ENCODE measurements around the gene POU4F1. TPM values are rescaled to one million over a fixed set of nuclear protein-coding genes. Genes with fewer than 3 reads are reported as not detected.

POU4F1 gene
- total and polyA plus RNA-seq, 2 experiments from 2014 or later: not detected

DNA sequence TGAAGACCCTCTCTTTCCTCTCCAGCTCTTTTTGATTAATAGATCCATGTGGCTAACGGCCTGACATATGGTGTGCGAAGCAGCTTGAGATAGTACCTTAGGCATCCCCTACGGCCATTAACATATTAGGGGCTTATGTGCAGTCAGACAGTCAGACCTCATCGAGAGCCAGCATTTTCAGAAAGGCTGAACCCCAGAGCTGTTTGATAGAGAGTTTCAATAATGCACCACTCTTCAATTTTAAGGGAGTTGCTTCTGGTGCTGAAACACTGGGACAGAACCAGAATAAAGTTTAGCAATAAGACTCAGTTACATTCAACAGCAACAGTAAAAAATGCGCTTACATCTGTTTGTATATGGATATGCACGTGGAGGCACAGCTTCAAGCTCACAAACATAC is 10.8 kb downstream of the POU4F1 start:
- in situ Hi-C loops (cut with MboI): no loop called here
- Histone ChIP-seq H2AFZ (no peak overlapping the region), H3F3A (ENCODE audit: insufficient read depth) (no peaks in the 10 kb centered on the region), H3K36me3 (ENCODE audit: low read depth) (no peaks in the 10 kb centered on the region), H3K9ac (no peak overlapping the region), H3K27me3 (replicated peaks; ENCODE audit: insufficient read depth) (peaks cover 89% of the 10 kb centered on the region), H3K4me3 (no peak overlapping the region), H3K4me1 (ENCODE audit: insufficient read depth) (no peaks in the 10 kb centered on the region), H3K9me2 (ENCODE audit: insufficient read depth) (no peaks in the 10 kb centered on the region), H3K79me2 (ENCODE audit: insufficient read depth) (no peaks in the 10 kb centered on the region), H3K9me3 (ENCODE audit: low read depth) (no peaks in the 10 kb centered on the region), H3K4me2 (ENCODE audit: unreplicated experiment) (no peak overlapping the region), H3K27ac (no peak overlapping the region), H4K20me1 (ENCODE audit: insufficient read depth) (no peaks in the 10 kb centered on the region)
- TF ChIP-seq EZH2phosphoT487 (IDR thresholded peaks at IDR 0.05; ENCODE audit: insufficient read depth, low read depth) (no peak), EZH2 (IDR thresholded peaks at IDR 0.05; ENCODE audit: insufficient read depth, poor library complexity, severe bottlenecking) (no peak)
- no peak for DNase-seq
- 13 to 17% methylated on average over 6 of the region's 6 CpGs for WGBS, 2 experiments (ENCODE audit: low coverage in 1 of 2, low lambda C conversion rate in 2 of 2, missing lambda C conversion rate in 2 of 2)

GRCh38 chr13:78589206-78589605 is 14.1 kb downstream of the POU4F1 start:
- Histone ChIP-seq H3K36me3 (ENCODE audit: low read depth) (no peaks in the 10 kb centered on the region), H3K27me3 (replicated peaks; ENCODE audit: insufficient read depth) (peaks cover 79% of the 10 kb centered on the region), H3K27ac (no peak overlapping the region), H2AFZ (no peak overlapping the region), H4K20me1 (ENCODE audit: insufficient read depth) (no peaks in the 10 kb centered on the region), H3K79me2 (ENCODE audit: insufficient read depth) (no peaks in the 10 kb centered on the region), H3K9me2 (ENCODE audit: insufficient read depth) (no peaks in the 10 kb centered on the region), H3K4me3 (no peak overlapping the region), H3K9ac (no peak overlapping the region), H3K4me1 (ENCODE audit: insufficient read depth) (no peaks in the 10 kb centered on the region), H3K4me2 (ENCODE audit: unreplicated experiment) (no peak overlapping the region), H3K9me3 (ENCODE audit: low read depth) (no peaks in the 10 kb centered on the region), H3F3A (ENCODE audit: insufficient read depth) (no peaks in the 10 kb centered on the region)
- no peak for TF ChIP-seq EZH2phosphoT487 (IDR thresholded peaks at IDR 0.05; ENCODE audit: insufficient read depth, low read depth)
- no peak for TF ChIP-seq EZH2 (IDR thresholded peaks at IDR 0.05; ENCODE audit: insufficient read depth, poor library complexity, severe bottlenecking)
- DNase-seq: peak; percentile 49
- in situ Hi-C loops (cut with MboI): no loop called here
- 3 to 6% methylated on average over 7 of the region's 7 CpGs for WGBS, 2 experiments (ENCODE audit: low coverage in 1 of 2, low lambda C conversion rate in 2 of 2, missing lambda C conversion rate in 2 of 2)

GRCh38 chr13:78587395-78587794 is 16.0 kb downstream of the POU4F1 start:
- H3F3A ChIP-seq (ENCODE audit: insufficient read depth): no peaks in the 10 kb centered on the region
- no peak overlapping the region for H3K4me2 ChIP-seq (ENCODE audit: unreplicated experiment)
- H3K9me3 ChIP-seq (ENCODE audit: low read depth): no peaks in the 10 kb centered on the region
- H2AFZ ChIP-seq: no peak overlapping the region
- no peaks in the 10 kb centered on the region for H3K36me3 ChIP-seq (ENCODE audit: low read depth)
- no peak overlapping the region for H3K4me3 ChIP-seq
- no peak overlapping the region for H3K9ac ChIP-seq
- H3K27ac ChIP-seq: no peak overlapping the region
- no peaks in the 10 kb centered on the region for H4K20me1 ChIP-seq (ENCODE audit: insufficient read depth)
- H3K27me3 ChIP-seq (replicated peaks; ENCODE audit: insufficient read depth): peaks cover 69% of the 10 kb centered on the region
- 21 to 25% methylated on average over 18 of the region's 18 CpGs for WGBS, 2 experiments (ENCODE audit: low coverage in 1 of 2, low lambda C conversion rate in 2 of 2, missing lambda C conversion rate in 2 of 2)
- no peaks in the 10 kb centered on the region for H3K79me2 ChIP-seq (ENCODE audit: insufficient read depth)
- in situ Hi-C loops (cut with MboI): no loop called here
- no peak for DNase-seq
- no peaks in the 10 kb centered on the region for H3K4me1 ChIP-seq (ENCODE audit: insufficient read depth)
- TF ChIP-seq EZH2 (IDR thresholded peaks at IDR 0.05; ENCODE audit: insufficient read depth, poor library complexity, severe bottlenecking): no peak
- no peak for TF ChIP-seq EZH2phosphoT487 (IDR thresholded peaks at IDR 0.05; ENCODE audit: insufficient read depth, low read depth)
- H3K9me2 ChIP-seq (ENCODE audit: insufficient read depth): no peaks in the 10 kb centered on the region

GRCh38 chr13:78586706-78587105 is 16.6 kb downstream of the POU4F1 start:
- Histone ChIP-seq H3F3A (ENCODE audit: insufficient read depth) (no peaks in the 10 kb centered on the region), H2AFZ (no peak overlapping the region), H3K9ac (no peak overlapping the region), H3K27ac (no peak overlapping the region), H4K20me1 (ENCODE audit: insufficient read depth) (no peaks in the 10 kb centered on the region), H3K9me2 (ENCODE audit: insufficient read depth) (no peaks in the 10 kb centered on the region), H3K9me3 (ENCODE audit: low read depth) (no peaks in the 10 kb centered on the region), H3K4me2 (ENCODE audit: unreplicated experiment) (no peak overlapping the region), H3K4me1 (ENCODE audit: insufficient read depth) (no peaks in the 10 kb centered on the region), H3K4me3 (no peak overlapping the region), H3K27me3 (replicated peaks; ENCODE audit: insufficient read depth) (peaks cover 69% of the 10 kb centered on the region), H3K79me2 (ENCODE audit: insufficient read depth) (no peaks in the 10 kb centered on the region), H3K36me3 (ENCODE audit: low read depth) (no peaks in the 10 kb centered on the region)
- in situ Hi-C loops (cut with MboI): no loop called here
- WGBS, 2 experiments (ENCODE audit: low coverage in 1 of 2, low lambda C conversion rate in 2 of 2, missing lambda C conversion rate in 2 of 2): 6 to 11% methylated on average over 20 to 21 of the region's 21 CpGs
- no peak for DNase-seq
- no peak for TF ChIP-seq EZH2phosphoT487 (IDR thresholded peaks at IDR 0.05; ENCODE audit: insufficient read depth, low read depth)
- no peak for TF ChIP-seq EZH2 (IDR thresholded peaks at IDR 0.05; ENCODE audit: insufficient read depth, poor library complexity, severe bottlenecking)

DNA sequence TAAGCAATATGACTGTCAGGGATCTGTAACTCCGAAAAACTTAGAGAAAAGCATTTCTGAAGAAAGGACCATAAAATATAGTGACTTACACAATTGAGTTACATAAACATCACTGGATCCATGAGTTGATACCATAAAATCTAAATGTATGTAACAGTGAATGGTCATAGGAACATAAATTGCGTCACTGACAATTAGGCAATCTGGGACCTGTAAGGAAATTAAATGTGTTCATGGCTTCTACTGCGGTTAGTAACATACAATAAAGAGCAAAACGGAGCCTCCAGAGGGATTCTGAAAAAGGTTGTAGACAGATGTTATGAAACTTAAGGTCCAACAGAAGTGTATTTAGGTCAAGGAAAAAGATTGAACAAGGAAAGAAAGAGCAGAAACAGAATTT is 27.1 kb downstream of the POU4F1 start:
- WGBS, 2 experiments (ENCODE audit: low coverage in 1 of 2, low lambda C conversion rate in 2 of 2, missing lambda C conversion rate in 2 of 2): 55 to 63% methylated on average over 4 of the region's 4 CpGs
- in situ Hi-C loops (cut with MboI): no loop called here
- no peak overlapping the region for H2AFZ ChIP-seq
- DNase-seq: no peak
- no peaks in the 10 kb centered on the region for H4K20me1 ChIP-seq (ENCODE audit: insufficient read depth)
- H3F3A ChIP-seq (ENCODE audit: insufficient read depth): no peaks in the 10 kb centered on the region
- no peak overlapping the region for H3K27ac ChIP-seq
- H3K4me1 ChIP-seq (ENCODE audit: insufficient read depth): no peaks in the 10 kb centered on the region
- no peak overlapping the region for H3K9ac ChIP-seq
- H3K9me2 ChIP-seq (ENCODE audit: insufficient read depth): no peaks in the 10 kb centered on the region
- TF ChIP-seq EZH2phosphoT487 (IDR thresholded peaks at IDR 0.05; ENCODE audit: insufficient read depth, low read depth) (no peak), EZH2 (IDR thresholded peaks at IDR 0.05; ENCODE audit: insufficient read depth, poor library complexity, severe bottlenecking) (no peak)
- H3K4me3 ChIP-seq: no peak overlapping the region
- H3K9me3 ChIP-seq (ENCODE audit: low read depth): no peaks in the 10 kb centered on the region
- H3K79me2 ChIP-seq (ENCODE audit: insufficient read depth): no peaks in the 10 kb centered on the region
- no peak overlapping the region for H3K4me2 ChIP-seq (ENCODE audit: unreplicated experiment)
- no peaks in the 10 kb centered on the region for H3K27me3 ChIP-seq (replicated peaks; ENCODE audit: insufficient read depth)
- no peaks in the 10 kb centered on the region for H3K36me3 ChIP-seq (ENCODE audit: low read depth)

Measured in GM23248 (cell line).